HCT116 (cell line): ENCODE data around the gene CLCA4. TPM values are rescaled to one million over a fixed set of nuclear protein-coding genes. Genes with fewer than 3 reads are reported as not detected.

Source experiments
- ATAC-seq: fragments of 200-7000 bp; cut with Tn5 transposase; 2 replicates; pipeline ENCODE4 v1.9.1; 2020; ENCODE audit warnings: mild to moderate bottlenecking, moderate library complexity
- BruUV-seq: library from RNA; stranded (reverse); fragments of 400-500 nt; replicated peaks from 2 replicates; lab custom pipeline; 2021; lab: Mats Ljungman, UMichigan
- CTCF ChIA-PET: fragments of 300-600 bp; sonication (Branson Sonifier 250); formaldehyde crosslinking; loops from one replicate; lab custom pipeline; 2021; ENCODE audit warnings: antibody characterized with exemption; lab: Charles Lee
- POLR2A ChIA-PET: fragments of 300-600, 350-600 bp; sonication (Branson Sonifier 250); formaldehyde crosslinking; loops from one replicate; lab custom pipeline; 2021; ENCODE audit warnings: antibody characterized with exemption; lab: Charles Lee
- RAD21 ChIA-PET, 2 experiments: fragments of 300-600 bp; sonication (Branson Sonifier 250); formaldehyde crosslinking; loops; one replicate each; lab custom pipeline; 2023; ENCODE audit warnings: low total read pairs in 2 of 2; ENCODE audit not compliant: uncharacterized antibody in 2 of 2, unreplicated experiment in 2 of 2, low non-redundant PET in 1 of 2; lab: Charles Lee
- DNase-seq: peaks from one replicate; pipeline ENCODE4 v3.0.0-alpha.2; 2010; ENCODE audit warnings: low read depth, low spot score
- H2AFZ ChIP-seq: fragments of 200-600 bp; shearing (Covaris generic), sonication (generic); 2 replicates; pipeline ENCODE4 v1.6.1; 2017; ENCODE audit warnings: low read depth, mixed run types, mixed read lengths, antibody characterized with exemption, low read length; ENCODE audit not compliant: poor library complexity, severe bottlenecking
- H3K27ac ChIP-seq: 2 replicates; pipeline ENCODE4 v1.5.1; 2012; ENCODE audit warnings: low read depth, low read length
- H3K27me3 ChIP-seq: fragments of 200-600 bp; sonication (generic); 2 replicates; pipeline ENCODE4 v1.6.1; 2016; ENCODE audit warnings: mixed run types, low read length, mixed read lengths; ENCODE audit not compliant: insufficient read depth
- H3K36me3 ChIP-seq, 2 experiments: fragments of 200-500 bp in 1 of 2; fragments of 200-600 bp in 1 of 2; sonication (Bioruptor generic) in 1 of 2; sonication (generic) in 1 of 2; 2 replicates each; pipeline versions ENCODE4 v1.5.1 to v1.6.1; 2014 to 2016; ENCODE audit warnings: low read length in 2 of 2, inconsistent platforms in 1 of 2, mixed read lengths in 1 of 2, mixed run types in 1 of 2; ENCODE audit not compliant: insufficient read depth in 2 of 2, control insufficient read depth in 1 of 2
- H3K4me1 ChIP-seq, 2 experiments: fragments of 200-600 bp in 1 of 2; sonication (generic) in 1 of 2; 2 replicates each; pipeline versions ENCODE4 v1.5.1 to v1.6.1; 2012 to 2017; ENCODE audit warnings: low read length in 2 of 2, inconsistent platforms in 1 of 2, mild to moderate bottlenecking in 1 of 2, mixed read lengths in 1 of 2, mixed run types in 1 of 2, moderate library complexity in 1 of 2; ENCODE audit not compliant: insufficient read depth in 2 of 2, control insufficient read depth in 1 of 2
- H3K4me2 ChIP-seq: fragments of 200-600 bp; sonication (generic); 2 replicates; pipeline ENCODE4 v1.6.1; 2017; ENCODE audit warnings: mixed run types, low read length, mixed read lengths
- H3K4me3 ChIP-seq, 2 experiments: fragments of 200-600 bp in 1 of 2; sonication (generic) in 1 of 2; replicated peaks in 1 of 2; 2 replicates each; pipeline ENCODE4 v1.5.1; 2011 to 2016; ENCODE audit warnings: low read length in 2 of 2, control low read depth in 1 of 2, low read depth in 1 of 2, mild to moderate bottlenecking in 1 of 2, mixed read lengths in 1 of 2, mixed run types in 1 of 2
- H3K79me2 ChIP-seq: fragments of 200-600 bp; sonication (generic); 2 replicates; pipeline ENCODE4 v1.6.1; 2017; ENCODE audit warnings: mild to moderate bottlenecking, mixed run types, low read length, moderate library complexity, mixed read lengths; ENCODE audit not compliant: insufficient read depth
- H3K9ac ChIP-seq: fragments of 200-600 bp; sonication (generic); 2 replicates; pipeline ENCODE4 v1.6.1; 2016; ENCODE audit warnings: low read length, mixed read lengths
- H3K9me2 ChIP-seq: fragments of 200-600 bp; sonication (generic), shearing (Covaris generic); 2 replicates; pipeline ENCODE4 v1.6.1; 2017; ENCODE audit warnings: mixed run types, mild to moderate bottlenecking, moderate library complexity; ENCODE audit not compliant: insufficient read depth
- H3K9me3 ChIP-seq, 2 experiments: fragments of 200-500 bp in 1 of 2; fragments of 200-600 bp in 1 of 2; sonication (Bioruptor generic) in 1 of 2; sonication (generic) in 1 of 2; 2 replicates each; pipeline ENCODE4 v1.6.1; 2014 to 2017; ENCODE audit warnings: low read length in 2 of 2, mixed read lengths in 2 of 2, inconsistent platforms in 1 of 2, low read depth in 1 of 2, mild to moderate bottlenecking in 1 of 2, mixed run types in 1 of 2, moderate library complexity in 1 of 2; ENCODE audit not compliant: control insufficient read depth in 1 of 2, insufficient read depth in 1 of 2
- H4K20me1 ChIP-seq: fragments of 200-600 bp; sonication (generic), shearing (Covaris generic); 2 replicates; pipeline ENCODE4 v1.6.1; 2017; ENCODE audit warnings: mixed run types, mild to moderate bottlenecking, moderate library complexity; ENCODE audit not compliant: insufficient read depth
- CBX3 ChIP-seq: IDR thresholded peaks from 2 replicates; pipeline ENCODE4 v1.6.1; 2012; ENCODE audit warnings: low read depth
- CTCF ChIP-seq, 3 experiments: fragments of 200-600 bp in 1 of 3; sonication (generic) in 1 of 3; IDR thresholded peaks in 2 of 3; conservative IDR thresholded peaks in 1 of 3; 2 replicates each; pipeline ENCODE4 v1.5.1; 2012 to 2017; ENCODE audit warnings: low read depth in 2 of 3, low read length in 2 of 3, antibody characterized with exemption in 1 of 3, borderline replicate concordance in 1 of 3, control low read depth in 1 of 3, mild to moderate bottlenecking in 1 of 3, mixed read lengths in 1 of 3, mixed run types in 1 of 3, moderate library complexity in 1 of 3; ENCODE audit not compliant: insufficient read depth in 1 of 3
- EGR1 ChIP-seq: IDR thresholded peaks from 2 replicates; pipeline ENCODE4 v1.6.1; 2012; ENCODE audit warnings: low read depth
- EZH2 ChIP-seq: fragments of 200-600 bp; sonication (generic); IDR thresholded peaks from 2 replicates; pipeline ENCODE4 v1.6.1; 2017; ENCODE audit warnings: antibody characterized with exemption, mixed run types
- EZH2phosphoT487 ChIP-seq: fragments of 200-600 bp; IDR thresholded peaks from 2 replicates; pipeline ENCODE4 v1.6.1; 2018; ENCODE audit warnings: antibody characterized with exemption, borderline replicate concordance
- JUND ChIP-seq: IDR thresholded peaks from 2 replicates; pipeline ENCODE4 v1.6.1; 2012
- MAX ChIP-seq: IDR thresholded peaks from 2 replicates; pipeline ENCODE4 v1.6.1; 2012
- POLR2AphosphoS5 ChIP-seq: IDR thresholded peaks from 2 replicates; pipeline ENCODE4 v1.6.1; 2011; ENCODE audit warnings: mild to moderate bottlenecking, low read depth, low read length, moderate library complexity
- RAD21 ChIP-seq: IDR thresholded peaks from 2 replicates; pipeline ENCODE4 v1.6.1; 2012; ENCODE audit warnings: low read depth, mild to moderate bottlenecking
- SIN3A ChIP-seq: IDR thresholded peaks from 2 replicates; pipeline ENCODE4 v1.6.1; 2012; ENCODE audit warnings: low read depth
- SRF ChIP-seq: IDR thresholded peaks from 2 replicates; pipeline ENCODE4 v1.6.1; 2012; ENCODE audit warnings: low read depth
- YY1 ChIP-seq: IDR thresholded peaks from 2 replicates; pipeline ENCODE4 v1.6.1; 2011; ENCODE audit warnings: low read length, low read depth, moderate library complexity, mild to moderate bottlenecking; ENCODE audit not compliant: insufficient replicate concordance; ENCODE audit errors: extremely low read depth
- ZNF274 ChIP-seq: fragments of 200-500 bp; sonication (Bioruptor generic); IDR thresholded peaks from 2 replicates; pipeline ENCODE4 v1.6.1; 2014; ENCODE audit warnings: mild to moderate bottlenecking, low read depth, low read length, inconsistent platforms
- intact Hi-C: fragments of 100-400 bp; cut with micrococcal nuclease; formaldehyde crosslinking; loops from 2 replicates; pipeline ENCODE4 v1.10.0; 2022
- total RNA-seq: library from RNA; stranded (reverse); gene quantifications from one replicate; pipeline ENCODE4 v1.2.1, GENCODE V29; 2021; ENCODE audit not compliant: unreplicated experiment
- TF ChIP-seq, protein P1 (sequence below): IDR thresholded peaks from 2 replicates; pipeline ENCODE4 v1.6.1; 2012

CLCA4 gene
- total RNA-seq, 1 experiment from 2014 or later, result not detected

DNA sequence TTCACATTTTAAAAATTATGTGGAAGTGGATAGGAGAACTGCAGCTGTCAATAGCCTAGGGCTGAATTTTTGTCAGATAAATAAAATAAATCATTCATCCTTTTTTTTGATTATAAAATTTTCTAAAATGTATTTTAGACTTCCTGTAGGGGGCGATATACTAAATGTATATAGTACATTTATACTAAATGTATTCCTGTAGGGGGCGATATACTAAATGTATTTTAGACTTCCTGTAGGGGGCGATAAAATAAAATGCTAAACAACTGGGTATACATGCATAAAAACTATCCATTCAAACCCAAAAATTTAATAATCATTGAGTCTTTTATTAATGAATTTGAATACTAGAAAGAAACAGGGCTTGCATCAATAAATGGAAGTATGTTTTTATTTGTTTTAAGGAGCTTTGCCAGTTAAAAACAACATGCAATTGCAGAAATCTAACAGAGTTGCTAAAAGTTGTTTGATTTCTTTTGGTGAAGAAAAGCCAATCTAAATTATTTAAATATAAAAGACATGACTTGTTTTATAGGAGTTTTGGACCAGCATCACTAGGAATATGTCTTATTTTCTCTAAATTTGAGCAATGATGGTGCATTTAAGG is 46.8 kb upstream of the CLCA4 start:
- ChIA-PET CTCF (interaction anchor here (0.9 to 1.4 kb wide), 3 partner anchors 16 to 20 kb away, joined by 3 to 4 read pairs (median 3); no protein-coding TSS in a partner anchor), POLR2A (no interaction called here), RAD21 (no interaction called here)
- Histone ChIP-seq H2AFZ (no peak overlapping the region), H3K4me1 (no peaks in the 10 kb centered on the region), H3K9me3 (no peaks in the 10 kb centered on the region), H3K27ac (no peak overlapping the region), H3K36me3 (no peaks in the 10 kb centered on the region), H3K4me2 (no peak overlapping the region), H3K27me3 (no peaks in the 10 kb centered on the region), H4K20me1 (no peaks in the 10 kb centered on the region), H3K4me3 (no peak overlapping the region), H3K9me2 (no peaks in the 10 kb centered on the region), H3K79me2 (no peaks in the 10 kb centered on the region), H3K9ac (no peak overlapping the region)
- TF ChIP-seq CBX3, result peak; percentile 61; the same call in 1 of the 2 replicates
- 0 out of 2 replicates have a peak, but pooled peaks have one; percentile 20 for TF ChIP-seq SRF
- TF ChIP-seq CTCF (IDR thresholded peaks at IDR 0.05 in 2 of 3, conservative IDR thresholded peaks at IDR 0.05 in 1 of 3; ENCODE audit: borderline replicate concordance in 1 of 3, insufficient read depth in 1 of 3, low read depth in 2 of 3, low read length in 2 of 3), result peak; percentile 63 to 100 (median 89)
- TF ChIP-seq YY1, result no peak
- peak; percentile 30; the same call in 1 of the 2 replicates for TF ChIP-seq RAD21
- 0 out of 2 replicates have a peak, but pooled peaks have one; percentile 30 for TF ChIP-seq SIN3A
- DNase-seq (peak; percentile 18), ATAC-seq (peak; percentile 54)
- no TSS peak for BruUV-seq
- intact Hi-C loops, result no loop called here

DNA sequence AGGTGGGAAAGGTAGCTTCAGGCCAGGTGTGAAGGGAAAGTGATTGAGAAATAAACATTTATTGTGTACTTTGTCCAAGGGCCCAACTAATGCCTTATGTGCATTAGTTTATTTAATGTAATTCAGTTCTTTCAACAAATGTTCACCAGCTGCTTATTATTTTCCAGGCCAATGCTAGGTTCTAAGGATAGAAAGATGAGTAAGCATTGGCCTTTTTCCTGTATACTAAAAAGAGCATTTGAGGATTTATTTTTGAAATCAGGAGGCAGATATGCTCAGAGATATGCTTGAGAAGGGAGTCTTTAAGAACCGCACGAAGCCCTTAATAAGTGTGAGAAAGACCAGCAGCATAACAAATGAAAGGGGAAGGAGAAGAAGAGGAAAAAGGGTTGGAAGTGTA is 46.2 kb upstream of the CLCA4 start:
- intact Hi-C loops, result no loop called here
- POLR2A ChIA-PET, result no interaction called here

More for the DNA sequence above, 46.2 kb upstream of the CLCA4 start:
- no peak overlapping the region for H2AFZ ChIP-seq
- H3K9me2 ChIP-seq, result no peaks in the 10 kb centered on the region
- CTCF ChIA-PET, result interaction anchor here (0.9 to 1.4 kb wide), 2 partner anchors 20 kb away, joined by 3 to 4 read pairs; no protein-coding TSS in a partner anchor
- RAD21 ChIA-PET, result no interaction called here
- TF ChIP-seq JUND, result no peak
- no peak for TF ChIP-seq EZH2
- TF ChIP-seq EGR1, result no peak
- no peak for TF ChIP-seq POLR2AphosphoS5
- TF ChIP-seq ZNF274, result no peak
- TF ChIP-seq, protein P1, sequence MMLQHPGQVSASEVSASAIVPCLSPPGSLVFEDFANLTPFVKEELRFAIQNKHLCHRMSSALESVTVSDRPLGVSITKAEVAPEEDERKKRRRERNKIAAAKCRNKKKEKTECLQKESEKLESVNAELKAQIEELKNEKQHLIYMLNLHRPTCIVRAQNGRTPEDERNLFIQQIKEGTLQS, result no peak
- TF ChIP-seq CTCF (IDR thresholded peaks at IDR 0.05 in 2 of 3, conservative IDR thresholded peaks at IDR 0.05 in 1 of 3; ENCODE audit: borderline replicate concordance in 1 of 3, insufficient read depth in 1 of 3, low read depth in 2 of 3, low read length in 2 of 3), result no peak
- TF ChIP-seq RAD21, result no peak
- no peak for TF ChIP-seq EZH2phosphoT487
- no peak for TF ChIP-seq SRF
- TF ChIP-seq MAX, result no peak
- ATAC-seq (no peak), DNase-seq (no peak)
- no peak overlapping the region for H3K4me3 ChIP-seq
- no peaks in the 10 kb centered on the region for H3K79me2 ChIP-seq
- H3K27me3 ChIP-seq, result no peaks in the 10 kb centered on the region
- H3K4me2 ChIP-seq, result no peak overlapping the region
- no peak overlapping the region for H3K27ac ChIP-seq
- BruUV-seq, result no TSS peak
- H4K20me1 ChIP-seq, result no peaks in the 10 kb centered on the region
- H3K36me3 ChIP-seq, result no peaks in the 10 kb centered on the region
- no peaks in the 10 kb centered on the region for H3K4me1 ChIP-seq
- H3K9me3 ChIP-seq, result no peaks in the 10 kb centered on the region
- H3K9ac ChIP-seq, result no peak overlapping the region
